Activated CD4-positive, alpha-beta T cell treated with anti-CD3 and anti-CD28 coated beads for 48 hours (primary cell): ENCODE data around the gene GALNS.

Source experiments
- DNase-seq: peaks from one replicate; pipeline ENCODE4 v3.0.0-alpha.2; 2020

Gene GALNS

DNA sequence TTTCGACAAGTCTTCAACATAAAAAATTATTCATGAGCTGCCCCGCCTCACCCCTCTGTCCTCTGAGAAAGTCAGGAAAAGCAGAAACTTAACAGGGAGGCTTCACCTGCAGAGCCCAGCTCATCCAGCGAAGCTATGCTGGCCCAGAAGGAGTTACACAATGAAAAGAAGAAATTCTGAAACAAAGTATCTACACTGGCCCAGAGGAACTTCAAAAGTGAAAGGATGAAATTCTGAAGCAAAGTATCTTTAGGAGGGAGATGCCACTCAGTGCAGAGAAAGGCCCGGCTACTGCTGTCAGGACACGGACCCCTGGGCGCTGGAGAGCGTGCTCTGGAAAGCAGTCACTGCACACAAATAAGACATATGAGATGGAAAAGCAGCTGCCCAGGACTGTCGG, 1.6 kb downstream of the GALNS start:
- no peak for DNase-seq

DNA sequence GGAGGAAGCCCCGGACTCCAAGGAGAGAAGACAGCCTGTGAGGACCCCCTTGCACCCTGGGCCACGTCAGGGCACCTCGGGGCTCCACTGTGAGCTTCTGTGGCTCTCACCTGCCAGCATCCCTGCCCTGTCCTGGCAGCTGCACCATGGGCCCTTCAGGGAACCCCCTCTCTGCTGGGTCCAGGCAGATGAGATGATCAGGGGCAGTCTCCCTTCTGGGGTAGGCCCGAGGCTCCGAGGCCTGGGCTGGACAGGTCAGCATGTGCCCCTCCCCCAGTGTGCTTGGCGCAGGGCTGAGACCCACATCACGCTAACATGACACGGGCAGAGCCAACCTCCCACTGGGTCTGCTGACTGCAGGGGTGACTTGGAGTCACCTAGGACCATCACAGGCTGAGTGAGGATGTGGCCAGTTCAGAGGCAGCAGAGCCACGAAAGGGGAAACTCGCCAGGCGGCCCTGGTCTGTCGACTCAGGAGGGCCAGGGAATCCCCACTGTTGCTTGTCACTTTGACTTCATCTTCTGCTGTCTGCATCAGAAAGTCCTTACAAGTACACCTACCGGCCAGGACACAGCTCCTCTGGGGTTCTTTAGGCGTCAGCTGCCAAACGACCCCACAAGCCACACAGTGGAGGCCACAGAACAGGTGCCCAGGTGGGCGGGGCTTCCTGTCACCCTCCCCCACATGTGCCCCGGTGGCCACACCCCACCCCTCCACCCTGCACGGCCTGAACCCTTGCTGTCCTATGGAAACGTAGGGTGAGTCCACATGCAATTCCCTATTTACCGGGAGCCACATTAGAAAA, 2.2 kb downstream of the GALNS start:
- no peak for DNase-seq

DNA sequence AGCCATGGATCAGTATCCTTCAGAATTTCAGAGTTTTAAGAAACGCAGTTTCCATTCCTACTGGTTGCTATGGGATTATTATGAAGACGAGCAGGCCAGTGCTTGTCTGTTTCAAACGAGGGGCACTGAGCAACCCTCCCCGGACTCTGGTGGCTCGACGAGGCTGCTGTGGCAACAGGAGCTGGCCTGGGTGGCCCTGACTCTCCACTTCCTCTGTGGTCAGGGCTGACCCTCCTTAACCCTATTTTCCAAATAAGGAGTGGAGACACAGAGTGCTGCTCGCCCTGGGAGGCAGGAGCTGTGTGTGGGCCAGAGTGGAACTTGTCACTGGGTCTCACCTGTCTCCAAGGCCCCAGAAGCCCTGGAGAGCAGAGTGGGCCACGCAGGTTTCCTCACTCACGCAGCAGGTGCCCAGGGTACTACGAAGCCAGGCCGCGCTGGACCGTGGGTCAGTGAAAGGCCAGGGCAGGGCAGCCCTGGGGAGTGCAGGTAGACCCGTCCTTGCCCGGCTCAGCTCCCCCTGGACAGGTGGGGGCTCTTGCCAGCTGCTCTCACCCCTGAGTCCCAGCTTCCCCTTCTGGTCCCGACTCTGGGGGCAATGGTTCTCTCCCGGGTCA, 3.3 kb downstream of the GALNS start:
- no peak for DNase-seq

DNA sequence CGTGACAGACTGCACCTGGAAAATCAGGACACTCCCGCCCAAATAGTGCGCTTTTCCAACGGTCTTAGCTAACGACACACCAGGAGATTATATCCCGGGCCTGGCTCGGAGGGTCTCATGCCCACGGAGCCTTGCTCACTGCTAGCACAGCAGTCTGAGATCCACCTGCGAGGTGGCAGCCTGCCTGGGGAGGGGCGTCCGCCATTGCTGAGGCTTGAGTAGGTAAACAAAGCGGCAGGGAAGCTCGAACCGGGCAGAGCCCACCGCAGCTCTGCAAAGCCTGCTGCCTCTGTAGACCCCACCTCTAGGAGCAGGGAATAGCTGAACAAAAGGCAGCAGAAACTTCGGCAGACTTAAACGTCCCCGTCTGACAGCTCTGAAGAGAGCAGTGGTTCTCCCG, 5.1 kb downstream of the GALNS start:
- DNase-seq, result no peak

DNA sequence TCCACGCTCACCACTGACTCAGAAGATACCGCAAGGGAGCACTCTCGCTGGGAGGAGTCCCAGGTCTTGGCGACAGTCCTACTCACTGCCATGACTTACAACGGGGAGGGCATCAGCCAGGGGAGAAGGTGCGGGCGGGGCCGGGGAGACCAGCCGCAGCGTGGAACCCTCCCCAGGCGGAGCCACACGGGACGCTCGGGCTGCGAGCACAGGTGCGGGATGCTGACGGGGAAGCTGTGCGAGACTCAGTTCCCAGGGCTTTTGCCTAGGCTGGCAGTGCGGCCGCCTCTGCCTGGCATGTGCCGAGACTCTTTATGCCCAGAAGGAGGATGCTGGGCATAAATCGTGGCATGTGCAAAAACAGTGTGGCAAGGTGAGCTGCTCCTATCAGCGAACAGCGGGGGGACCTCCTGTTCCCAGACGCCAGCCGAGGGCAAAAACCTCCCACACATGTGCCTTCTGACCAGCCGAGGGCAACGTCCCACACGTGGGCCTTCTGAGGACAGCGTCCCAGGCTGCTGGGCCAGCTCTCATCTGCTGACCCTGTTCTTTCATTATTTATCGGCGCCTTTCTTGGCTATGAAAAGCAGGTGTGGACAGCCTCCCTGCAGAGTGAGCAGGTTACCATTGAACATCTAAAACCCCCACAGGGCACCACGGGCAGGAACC, 6.1 kb downstream of the GALNS start:
- DNase-seq, result no peak

DNA sequence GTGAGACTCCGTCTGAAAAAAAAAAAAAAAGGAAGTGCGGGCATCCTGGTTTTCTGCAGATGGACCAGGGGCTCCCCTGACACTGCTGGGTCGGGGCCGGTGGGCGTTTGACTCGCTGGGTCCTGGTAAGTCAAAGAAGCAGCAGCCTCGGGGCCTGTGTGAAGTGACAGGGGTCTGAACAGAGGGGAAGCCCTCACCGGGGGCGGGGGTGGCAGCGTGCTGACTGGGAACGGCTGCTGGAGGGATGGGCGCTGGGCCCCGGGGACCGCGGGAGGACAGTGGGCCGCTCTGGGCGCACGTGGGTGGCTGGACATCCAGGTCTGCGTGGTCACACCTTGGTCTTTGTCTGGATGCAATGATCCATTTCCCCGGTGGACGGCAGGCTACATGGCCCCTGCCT, 8.2 kb downstream of the GALNS start:
- no peak for DNase-seq

DNA sequence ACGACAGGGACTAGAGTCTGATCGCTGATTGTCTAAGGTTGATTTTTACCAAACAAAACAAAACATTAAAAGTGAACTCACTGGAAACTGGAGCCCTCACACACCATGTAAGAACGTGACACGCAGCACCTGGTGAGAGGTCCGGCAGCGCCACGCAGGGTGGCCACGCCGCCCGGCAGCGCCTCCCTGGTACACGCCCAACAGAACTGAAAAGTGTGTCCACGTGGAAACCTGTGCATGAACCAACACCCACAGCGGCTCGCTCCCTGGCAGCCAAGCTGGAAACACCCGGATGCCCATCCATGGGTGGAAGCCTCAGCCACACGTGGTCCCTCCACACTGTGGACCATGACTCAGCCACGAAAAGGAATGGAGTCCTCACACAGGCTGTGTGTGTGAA, 9.1 kb downstream of the GALNS start:
- no peak for DNase-seq

DNA sequence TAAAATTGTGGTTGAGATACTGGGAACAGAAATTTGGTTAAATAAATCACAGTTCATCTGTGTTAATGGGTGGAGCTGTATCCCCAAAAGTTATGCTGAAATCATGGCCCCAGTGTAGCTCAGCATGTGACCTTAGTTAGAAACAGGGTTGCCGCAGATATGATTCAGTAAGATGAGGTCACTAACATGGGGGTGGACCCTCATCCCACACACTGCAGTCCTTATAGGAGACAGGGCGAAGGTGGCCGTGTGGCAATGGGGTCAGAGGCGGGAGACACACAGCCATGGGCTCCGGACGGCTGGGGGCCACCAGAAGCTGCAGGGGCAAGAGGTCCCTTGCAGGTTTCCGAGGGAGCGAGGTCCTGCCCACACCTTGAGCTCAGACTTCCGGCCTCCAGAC, 10.7 kb downstream of the GALNS start:
- no peak for DNase-seq

DNA sequence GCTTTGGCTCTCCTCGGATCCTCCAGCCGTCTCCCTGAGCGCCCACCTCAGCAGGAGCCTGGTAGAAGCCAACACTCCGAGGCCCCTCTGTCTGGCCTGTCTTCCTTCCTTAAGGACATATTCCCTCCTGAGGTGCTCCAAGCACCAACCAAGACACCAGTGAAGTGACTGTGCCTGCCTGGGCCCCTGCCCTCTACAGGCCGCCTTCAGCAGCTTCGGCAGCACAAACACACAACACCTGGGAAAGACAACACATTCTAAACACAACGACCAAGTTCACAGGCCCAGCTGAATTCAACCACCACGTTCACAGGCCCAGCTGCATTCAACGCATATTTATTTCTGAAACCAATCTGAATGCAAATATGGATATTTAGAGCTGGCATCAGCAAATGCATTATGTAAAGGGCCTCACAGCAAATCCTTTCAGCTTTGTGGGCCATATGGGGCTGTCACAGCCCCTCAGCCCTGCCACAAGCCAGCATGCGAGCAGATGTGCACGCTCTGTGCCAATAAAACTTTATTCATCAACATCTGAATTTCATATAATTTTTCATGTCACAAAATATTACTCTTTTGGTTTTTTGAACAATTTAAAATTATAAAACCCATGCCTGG, 12.2 kb downstream of the GALNS start:
- DNase-seq, result no peak

DNA sequence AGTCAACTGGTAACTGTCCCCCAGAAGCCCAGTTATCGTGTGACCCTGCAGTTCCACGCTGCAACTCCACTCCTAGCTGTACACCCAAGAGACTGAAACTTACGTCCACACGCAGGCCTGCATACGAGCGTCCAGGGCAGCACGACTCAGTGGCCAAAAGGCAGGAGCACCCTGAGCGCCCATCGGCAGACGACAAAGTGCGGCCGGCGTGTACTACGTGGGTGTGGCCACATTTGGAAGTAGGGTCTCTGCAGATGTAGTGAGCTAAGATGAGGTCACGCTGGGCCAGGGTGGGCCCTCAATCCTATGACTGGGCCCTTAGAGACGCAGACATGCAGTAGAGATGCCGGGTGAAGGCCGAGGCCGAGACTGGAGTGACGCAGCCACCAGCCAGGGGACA, 13.5 kb downstream of the GALNS start:
- DNase-seq, result no peak

DNA sequence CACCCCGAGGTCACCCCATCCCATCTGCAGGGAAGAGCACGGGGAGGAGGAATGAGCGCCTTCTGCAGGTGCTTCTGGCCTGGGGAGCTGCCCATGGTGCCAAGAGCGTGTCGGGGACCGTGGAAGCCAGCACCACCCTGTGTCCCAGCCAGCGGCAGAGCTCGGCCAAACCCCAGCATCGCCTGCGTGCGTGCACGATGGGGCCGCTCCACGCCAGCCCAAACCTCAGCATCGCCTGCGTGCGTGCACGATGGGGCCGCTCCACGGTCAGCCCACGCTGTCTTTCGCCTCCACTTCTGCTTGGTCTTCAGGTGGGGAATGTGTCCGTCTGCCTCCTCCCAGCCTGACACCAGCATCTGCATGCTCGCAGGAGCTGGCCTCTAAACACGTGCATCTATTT, 13.9 kb downstream of the GALNS start:
- DNase-seq, result no peak

DNA sequence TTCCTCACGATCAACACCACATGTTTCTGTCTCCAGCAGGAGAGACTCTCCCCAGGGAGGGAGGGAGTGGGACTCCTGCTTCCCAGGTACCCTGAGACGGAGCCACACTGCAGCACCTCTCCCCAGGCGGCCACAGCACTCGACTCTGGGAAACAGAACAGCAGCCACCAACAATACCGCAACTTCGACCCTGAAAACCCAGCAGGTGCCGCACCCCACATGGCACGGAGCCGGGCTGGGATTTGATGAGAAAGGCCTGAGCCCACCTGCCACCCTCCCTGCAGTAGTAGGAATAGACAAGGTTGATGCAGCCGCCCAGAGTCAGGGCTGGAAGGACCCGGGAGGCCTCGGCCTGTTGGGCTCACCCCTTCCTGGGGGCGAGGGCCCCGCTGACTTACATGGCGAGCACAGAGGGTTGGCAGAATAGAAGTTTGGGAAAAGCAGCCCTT, 14.4 kb downstream of the GALNS start:
- no peak for DNase-seq

DNA sequence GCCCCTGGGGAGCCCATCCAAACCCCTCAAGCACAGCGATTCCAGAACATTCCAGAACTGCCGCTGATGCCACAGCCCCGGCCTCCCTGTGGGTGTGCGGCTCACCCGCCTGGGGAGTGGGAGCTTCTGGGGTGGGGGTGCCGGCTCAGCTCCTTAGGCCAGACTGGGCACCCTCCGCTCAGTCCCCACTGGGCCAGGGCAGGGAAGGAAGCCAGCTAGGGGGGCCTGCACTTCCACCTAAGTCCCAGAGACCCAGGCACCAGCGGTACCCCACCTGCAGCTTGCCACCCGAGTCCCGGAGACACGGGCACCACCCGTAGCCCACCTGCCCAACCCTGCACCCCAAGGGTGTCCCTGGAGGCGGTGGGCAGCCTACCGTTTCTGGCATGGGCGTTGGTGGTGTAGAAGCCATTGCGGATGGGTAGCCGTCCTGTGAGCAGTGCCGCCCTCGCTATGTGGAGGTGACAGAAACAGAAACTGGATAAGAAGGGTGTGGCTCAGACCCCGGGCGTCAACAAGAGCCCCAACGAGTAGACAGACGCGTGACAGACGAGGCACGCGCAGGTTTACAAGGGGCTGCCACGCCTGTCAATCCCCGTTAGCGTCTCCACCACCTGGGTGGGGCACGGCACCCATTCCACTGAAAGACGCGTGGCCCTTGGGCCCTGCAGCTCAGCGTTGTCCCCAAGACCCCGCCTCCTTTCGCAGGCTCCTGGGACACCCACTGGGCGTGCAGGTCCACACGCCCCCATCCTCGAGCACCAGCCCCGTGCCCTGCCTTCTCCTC, 15.0 kb downstream of the GALNS start:
- no peak for DNase-seq

DNA sequence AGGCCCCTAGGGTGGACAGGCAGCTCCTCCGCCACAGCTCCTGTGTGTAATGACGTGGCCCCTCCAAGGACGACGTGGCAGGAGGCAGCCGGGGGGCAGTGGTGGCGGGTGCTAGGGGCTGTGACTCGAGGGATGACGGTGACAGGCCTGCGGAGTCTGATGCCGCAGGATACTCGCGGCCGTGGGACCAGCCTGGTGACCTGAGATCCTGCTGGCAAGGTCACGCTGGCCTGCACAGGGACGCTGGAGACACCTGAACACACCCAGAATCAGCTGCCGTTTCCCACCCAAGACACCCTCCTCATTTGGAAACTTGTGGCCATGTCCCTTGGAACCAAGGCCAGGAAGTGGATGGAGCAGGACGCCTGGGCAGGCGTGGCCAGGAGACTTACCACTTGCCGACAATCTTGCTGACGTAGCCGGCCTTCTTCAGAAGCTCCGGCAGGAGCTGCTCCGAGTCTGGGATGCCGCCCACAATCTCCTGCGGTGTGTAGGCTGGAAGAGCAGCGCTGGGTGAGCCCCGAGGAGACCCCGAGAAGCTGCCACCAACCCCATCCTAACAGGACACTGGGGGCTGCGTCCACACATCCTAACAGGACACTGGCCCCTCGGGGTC, 16.0 kb downstream of the GALNS start:
- DNase-seq, result no peak

DNA sequence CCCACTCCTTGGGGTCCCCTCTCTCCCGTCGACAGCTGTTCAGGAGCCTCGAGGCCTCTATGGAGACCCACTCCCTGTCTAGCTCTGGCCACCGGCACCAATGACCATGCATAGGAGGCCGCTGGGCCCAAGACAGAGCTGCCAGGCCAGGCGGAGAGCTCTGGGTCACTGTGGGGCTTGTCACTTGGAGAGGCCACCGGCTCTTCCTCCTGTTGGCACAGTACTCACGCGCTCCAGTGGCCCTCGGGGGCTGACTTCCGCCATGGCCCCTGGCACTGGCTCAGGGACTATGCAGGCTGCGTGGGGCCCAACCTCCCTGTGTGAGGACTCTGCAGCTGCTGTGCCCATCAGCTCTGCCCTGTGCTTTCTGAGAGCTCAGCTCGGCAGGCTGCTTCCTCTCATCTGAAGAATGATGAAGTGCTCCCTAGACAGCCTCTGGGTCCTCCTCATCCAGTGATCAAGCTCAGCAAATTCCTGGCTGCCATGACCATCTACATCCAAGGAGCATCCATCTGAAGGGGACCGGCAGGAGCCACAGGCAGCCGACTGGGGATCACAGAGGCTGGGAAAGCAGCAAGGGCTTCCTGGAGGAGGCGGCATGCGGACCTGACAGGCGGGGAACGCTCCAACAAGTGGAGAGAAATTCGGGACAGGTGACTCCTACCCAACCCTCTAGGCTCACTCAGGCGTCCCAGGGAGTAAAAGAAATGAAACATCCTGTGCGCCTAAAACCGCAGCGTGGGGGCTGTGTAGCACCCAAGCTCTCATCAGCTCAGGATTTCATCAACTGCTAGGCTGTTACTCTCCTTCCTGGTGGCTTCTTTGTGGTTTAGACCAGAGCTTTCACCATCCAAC, 16.8 kb downstream of the GALNS start:
- no peak for DNase-seq

DNA sequence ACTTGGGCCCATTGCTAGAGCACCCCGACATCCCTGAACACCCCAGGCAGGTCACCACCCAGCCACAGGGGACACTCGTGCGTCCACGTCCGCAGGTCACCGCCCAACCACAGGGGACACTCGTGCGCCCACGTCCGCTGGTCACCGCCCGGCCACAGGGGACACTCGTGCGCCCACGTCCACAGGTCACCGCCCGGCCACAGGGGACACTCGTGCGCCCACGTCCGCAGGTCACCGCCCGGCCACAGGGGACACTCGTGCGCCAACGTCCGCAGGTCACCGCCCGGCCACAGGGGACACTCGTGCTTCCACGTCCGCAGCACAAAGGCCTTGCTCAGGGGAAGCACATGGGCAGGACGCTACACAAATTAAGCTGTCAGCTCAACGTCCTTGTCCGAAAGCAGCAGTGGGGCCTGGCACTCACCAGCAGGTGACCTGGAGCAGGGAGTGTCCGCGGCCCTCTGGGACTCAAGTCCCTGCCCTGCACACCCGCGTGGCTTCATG, 17.7 kb downstream of the GALNS start:
- DNase-seq, result no peak

DNA sequence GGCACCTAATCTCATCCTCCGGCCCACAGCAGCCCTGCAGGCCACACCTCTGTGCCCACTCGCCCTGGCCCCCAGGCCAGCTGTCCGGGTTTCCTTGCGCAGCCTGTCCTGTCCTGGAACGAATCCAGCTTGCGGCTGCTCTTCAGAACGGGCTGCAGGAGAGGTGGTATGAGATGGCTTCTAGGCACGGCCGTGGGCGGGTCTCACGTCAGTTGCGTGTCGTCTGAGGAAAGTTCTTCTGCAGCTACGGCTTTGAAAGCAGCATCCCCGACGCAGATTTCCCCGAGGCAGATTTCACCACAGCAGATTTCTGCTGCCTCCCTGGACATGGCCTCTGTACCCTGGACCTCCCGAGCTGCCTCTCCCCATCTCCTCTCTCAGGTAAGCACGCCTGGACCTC, 18.2 kb downstream of the GALNS start:
- no peak for DNase-seq

DNA sequence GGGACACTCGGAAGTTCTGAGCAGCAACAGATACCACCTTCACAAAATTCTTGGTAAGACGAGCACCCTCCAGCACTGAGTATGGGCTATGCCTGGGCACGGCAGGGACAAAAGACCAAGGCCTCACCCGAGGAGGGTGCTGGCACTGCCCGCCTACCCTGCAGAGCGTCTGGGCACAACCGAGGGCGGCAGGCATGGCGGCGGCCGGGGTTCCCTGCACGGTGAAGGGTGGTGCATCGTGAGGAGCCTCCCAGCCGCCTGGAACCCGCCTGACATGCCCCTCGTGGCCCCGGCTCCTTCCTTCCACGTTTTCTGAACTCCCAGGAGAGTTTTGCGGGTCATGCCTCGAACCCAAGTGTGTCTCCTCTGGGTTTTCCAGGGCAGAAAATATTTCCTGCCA, 18.9 kb downstream of the GALNS start:
- DNase-seq, result no peak

DNA sequence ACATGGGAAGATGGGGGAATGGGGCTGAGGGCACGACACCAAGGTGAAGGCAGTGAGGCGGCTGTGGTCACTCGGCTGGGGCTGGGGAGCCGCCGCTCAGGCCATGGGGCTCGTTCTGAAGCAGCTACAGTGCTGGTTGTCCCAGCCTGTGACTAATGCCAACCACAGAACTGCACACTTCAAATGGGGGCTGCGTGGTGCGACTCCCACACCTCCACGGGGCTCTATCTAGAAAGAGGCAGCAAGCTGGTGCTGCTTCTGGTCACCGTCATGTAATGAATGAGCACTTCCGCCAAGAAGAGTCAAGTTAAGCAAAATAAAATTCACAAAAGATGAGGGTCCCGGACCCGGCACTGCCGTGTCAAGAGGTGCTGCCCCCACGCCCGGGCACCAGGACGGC, 20.0 kb downstream of the GALNS start:
- DNase-seq, result no peak

DNA sequence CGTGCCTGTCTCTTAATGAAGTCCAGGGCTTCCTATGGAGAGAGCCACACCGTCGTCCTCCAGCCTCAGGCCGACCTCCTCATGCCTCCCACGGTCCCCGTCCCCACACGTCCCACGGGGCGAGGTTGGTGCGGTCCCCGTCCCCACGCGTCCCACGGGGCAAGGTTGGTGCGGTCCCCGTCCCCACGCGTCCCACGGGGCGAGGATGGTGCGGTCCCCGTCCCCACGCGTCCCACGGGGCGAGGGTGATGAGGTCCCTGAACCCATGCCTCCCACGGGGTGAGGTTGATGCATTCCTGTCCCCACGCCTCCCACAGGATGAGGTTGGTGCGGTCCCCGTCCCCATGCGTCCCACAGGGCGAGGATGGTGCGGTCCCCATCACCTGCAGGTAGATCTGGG, 20.9 kb downstream of the GALNS start:
- no peak for DNase-seq

DNA sequence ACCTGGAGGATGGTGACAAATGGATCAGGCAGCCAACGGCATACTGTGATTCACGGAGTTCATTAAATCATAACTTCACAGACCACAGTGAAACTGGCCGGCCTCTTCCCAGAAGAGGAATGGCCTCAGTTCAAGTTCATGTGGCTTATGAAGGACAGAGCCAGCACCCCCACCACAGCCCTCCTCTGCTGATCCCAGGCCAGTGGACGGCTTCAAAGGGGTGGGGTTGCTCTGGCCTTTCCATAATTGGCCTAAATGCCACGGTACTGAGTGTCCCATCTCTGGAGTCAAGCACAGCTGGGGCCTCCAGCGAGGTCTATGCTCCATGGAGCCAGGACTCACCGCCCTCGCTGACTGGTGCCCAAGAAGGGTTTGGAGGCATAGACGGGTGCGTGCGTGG, 21.4 kb downstream of the GALNS start:
- no peak for DNase-seq
